Ascending aorta (tissue), 2 donors: ENCODE data around the gene APBB3. TPM values are rescaled to one million over a fixed set of nuclear protein-coding genes. Genes with fewer than 3 reads are reported as not detected.

Experiments
- DNase-seq, 2 donors: peaks; one replicate each; pipeline ENCODE4 v3.0.0-alpha.2; 2019; ENCODE audit warnings: low spot score in 2 of 2
- H3K27ac ChIP-seq, 2 donors: fragments of 200-600 bp; sonication (generic); one replicate each; pipeline ENCODE4 v1.5.1; 2016 to 2017; ENCODE audit warnings: mild to moderate bottlenecking in 1 of 2
- H3K27me3 ChIP-seq: fragments of 200-600 bp; sonication (generic); one replicate; pipeline ENCODE4 v1.5.1; 2017
- H3K36me3 ChIP-seq, 2 donors: fragments of 200-600 bp; sonication (generic); one replicate each; pipeline ENCODE4 v1.5.1; 2016
- H3K4me1 ChIP-seq, 2 donors: fragments of 200-600 bp; sonication (generic); one replicate each; pipeline ENCODE4 v1.5.1; 2016 to 2017; ENCODE audit warnings: mild to moderate bottlenecking in 1 of 2
- H3K4me3 ChIP-seq, 2 donors: fragments of 200-600 bp; sonication (generic); one replicate each; pipeline ENCODE4 v1.5.1; 2016 to 2017; ENCODE audit warnings: mild to moderate bottlenecking in 1 of 2
- H3K9me3 ChIP-seq, 2 donors: fragments of 200-600 bp; sonication (generic); one replicate each; pipeline ENCODE4 v1.5.1; 2016
- CTCF ChIP-seq, 3 experiments: fragments of 200-600 bp in 2 of 3; fragments of 450-650 bp in 1 of 3; sonication (generic) in 2 of 3; IDR thresholded peaks; one replicate each; pipeline ENCODE4 v1.5.1; 2016 to 2019; ENCODE audit warnings: antibody characterized with exemption in 3 of 3, mild to moderate bottlenecking in 1 of 3, moderate library complexity in 1 of 3
- intact Hi-C: fragments of 100-400 bp; cut with DNase I; formaldehyde crosslinking; loops from one replicate; pipeline ENCODE4 v1.15.1; 2023
- total RNA-seq: library from RNA; depleted of rRNA; stranded (reverse); fragments of >200 nt; gene quantifications from one replicate; pipeline ENCODE4 v1.1.0, GENCODE V29; 2016

APBB3 gene
- total RNA-seq, 1 donor from 2014 or later = 47.3 TPM

DNA sequence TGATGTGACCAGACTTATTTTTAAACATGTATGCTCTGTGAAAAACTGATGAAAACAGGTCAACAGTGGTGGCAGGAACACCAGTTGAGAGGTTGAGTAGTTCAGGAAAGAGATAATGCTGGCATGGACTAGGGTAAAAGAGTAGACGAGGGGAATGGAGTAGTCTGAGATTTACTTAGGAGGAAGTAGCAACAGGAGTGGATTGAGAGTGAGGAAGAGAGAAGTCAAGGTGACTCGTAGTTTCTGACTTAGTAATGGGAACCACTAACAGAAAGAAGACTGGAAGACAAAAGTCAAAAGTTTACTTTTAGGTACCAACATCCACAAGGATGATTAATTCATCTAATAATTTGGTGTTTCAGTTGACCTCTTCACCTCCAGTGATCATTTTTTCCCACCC is 10.7 kb downstream of the APBB3 start:
- H3K9me3 ChIP-seq = no peaks in the 10 kb centered on the region
- peaks cover 17 to 20% of the 10 kb centered on the region in 2 donors for H3K36me3 ChIP-seq
- H3K27ac ChIP-seq = no peak overlapping the region
- peaks cover 10 to 28% of the 10 kb centered on the region in 2 donors for H3K4me1 ChIP-seq
- DNase-seq = no peak
- H3K27me3 ChIP-seq = no peaks in the 10 kb centered on the region
- no peak for TF ChIP-seq CTCF (IDR thresholded peaks at IDR 0.05)
- intact Hi-C loops = no loop called here
- H3K4me3 ChIP-seq = no peak overlapping the region

GRCh38 chr5:140551872-140552271 is 12.5 kb downstream of the APBB3 start:
- no peaks in the 10 kb centered on the region for H3K27me3 ChIP-seq
- H3K4me3 ChIP-seq = no peak overlapping the region
- peaks cover 16 to 30% of the 10 kb centered on the region in 2 donors for H3K4me1 ChIP-seq
- DNase-seq = no peak
- intact Hi-C loops = no loop called here
- peaks cover 17 to 20% of the 10 kb centered on the region in 2 donors for H3K36me3 ChIP-seq
- H3K9me3 ChIP-seq = no peaks in the 10 kb centered on the region
- no peak for TF ChIP-seq CTCF (IDR thresholded peaks at IDR 0.05)
- no peak overlapping the region for H3K27ac ChIP-seq

DNA sequence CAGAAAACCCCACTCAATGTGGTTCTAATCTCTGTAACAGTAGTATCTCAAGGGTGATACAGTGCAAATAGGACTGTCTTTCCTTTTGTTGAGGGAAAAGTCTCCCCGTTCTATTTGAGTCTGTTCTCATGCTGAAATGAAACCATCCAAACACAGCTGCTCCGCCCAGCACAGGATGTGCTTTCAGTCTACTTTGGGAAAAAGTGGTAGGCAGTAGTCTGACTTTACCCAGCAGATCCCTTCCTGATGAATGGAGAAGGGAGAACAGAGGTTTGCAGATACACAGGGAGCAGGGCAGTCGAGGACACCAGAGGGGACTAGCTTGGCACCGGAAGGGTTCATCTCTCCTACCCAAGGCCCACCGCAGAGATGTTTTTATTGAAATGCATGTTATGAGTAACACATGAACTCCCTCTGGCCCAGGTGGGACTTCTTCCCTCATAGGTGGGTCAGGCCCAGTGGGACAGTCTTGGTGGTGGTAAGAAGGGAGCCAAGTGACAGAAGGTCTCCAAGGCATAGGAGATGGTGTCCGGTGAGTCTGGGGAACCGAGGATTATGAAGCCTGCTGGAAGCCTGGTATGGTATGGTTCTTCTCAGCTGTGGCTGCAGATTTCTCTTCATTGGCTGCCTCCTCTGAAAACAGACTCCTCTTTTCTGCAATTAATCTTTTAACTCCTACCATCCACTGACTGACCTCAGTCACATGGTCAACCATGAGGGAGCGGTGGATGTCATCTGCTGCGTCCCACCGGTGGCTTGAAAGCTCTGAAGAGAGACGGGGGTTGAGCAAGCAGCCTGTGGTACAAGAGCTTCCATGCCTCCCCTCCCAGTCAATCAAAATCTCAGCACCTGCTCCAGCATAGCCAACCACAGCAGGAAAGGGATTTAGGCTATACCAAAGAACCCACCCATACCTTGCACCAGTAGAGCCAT is 14.0 kb downstream of the APBB3 start:
- TF ChIP-seq CTCF (IDR thresholded peaks at IDR 0.05) = no peak
- H3K4me3 ChIP-seq = no peak overlapping the region
- peak overlapping the region; percentile 95 to 97 for H3K27ac ChIP-seq
- intact Hi-C loops = no loop called here
- H3K27me3 ChIP-seq = no peaks in the 10 kb centered on the region
- H3K36me3 ChIP-seq = peaks cover 17 to 20% of the 10 kb centered on the region in 2 donors
- DNase-seq = no peak
- H3K4me1 ChIP-seq = peaks cover 19 to 23% of the 10 kb centered on the region in 2 donors
- no peaks in the 10 kb centered on the region for H3K9me3 ChIP-seq

DNA sequence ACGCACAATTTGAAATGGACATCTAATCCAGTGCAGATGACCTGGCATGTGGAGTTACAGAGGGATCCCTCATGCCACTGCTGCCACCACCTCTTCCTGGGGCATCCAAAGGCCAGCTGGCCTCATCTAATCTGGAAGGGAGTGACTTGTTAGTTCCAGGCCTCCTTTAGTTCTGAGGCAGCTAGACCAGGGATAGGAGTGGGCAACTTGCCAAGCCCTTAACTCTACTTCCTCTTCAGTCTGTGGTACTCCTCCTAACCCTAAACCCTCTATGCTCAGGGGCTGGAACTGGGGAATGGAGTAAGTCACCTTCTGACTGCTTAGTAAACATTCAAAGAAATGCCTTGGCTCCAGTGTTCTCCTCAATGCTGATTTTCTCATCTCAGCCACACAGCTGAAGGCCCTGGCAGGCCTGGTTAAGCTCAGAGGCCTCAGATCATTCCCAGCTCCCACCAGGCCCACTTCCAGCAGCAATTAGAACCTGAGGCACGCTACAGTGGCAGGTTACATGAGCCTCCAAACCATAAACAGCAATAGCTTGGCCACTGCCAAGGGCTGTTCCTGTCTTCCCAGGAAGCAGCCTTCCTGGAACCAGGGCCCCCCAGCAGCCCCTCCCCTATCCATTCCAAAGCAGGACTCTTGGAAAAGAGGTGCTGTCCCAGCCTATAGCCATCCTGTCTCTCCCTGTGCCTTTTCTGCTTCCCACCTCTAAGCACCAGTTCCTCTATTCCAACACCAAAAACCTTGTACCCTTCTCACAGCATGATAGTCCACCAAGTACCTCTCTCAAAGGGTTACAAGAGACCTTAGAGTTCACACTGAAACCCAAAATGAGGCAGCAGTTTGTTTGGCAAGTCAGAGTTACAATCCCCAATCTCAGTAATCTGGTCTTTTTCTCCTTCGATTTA is 14.9 kb downstream of the APBB3 start:
- Histone ChIP-seq H3K27me3 (no peaks in the 10 kb centered on the region), H3K36me3 (peaks cover 22 to 24% of the 10 kb centered on the region in 2 donors), H3K4me3 (no peak overlapping the region), H3K9me3 (no peaks in the 10 kb centered on the region), H3K4me1 (peaks cover 19 to 22% of the 10 kb centered on the region in 2 donors), H3K27ac (peak overlapping the region; percentile 95 to 97)
- peak in 1 of 2 donors; percentile 77 for DNase-seq
- TF ChIP-seq CTCF (IDR thresholded peaks at IDR 0.05) = no peak
- intact Hi-C loops = loop anchor here (5.0 kb wide), 1 partner anchor 153 kb away; the partner anchor contains the start of gene ZMAT2

- peaks cover 19 to 22% of the 10 kb centered on the region in 2 donors for H3K4me1 ChIP-seq
- TF ChIP-seq CTCF (IDR thresholded peaks at IDR 0.05) = no peak
- H3K36me3 ChIP-seq = peaks cover 28 to 29% of the 10 kb centered on the region in 2 donors
- H3K27ac ChIP-seq = peak overlapping the region; percentile 95 to 97
- H3K4me3 ChIP-seq = peak overlapping the region in 1 of 2 donors; percentile 69
- H3K27me3 ChIP-seq = no peaks in the 10 kb centered on the region
- no peak for DNase-seq
- no peaks in the 10 kb centered on the region for H3K9me3 ChIP-seq
- intact Hi-C loops = loop anchor here (1.0 to 5.0 kb wide), 2 partner anchors 16 to 154 kb away; partner anchors contain the start of genes APBB3, SLC35A4 and ZMAT2
Observed at GRCh38 chr5:140548791-140549190, 15.6 kb downstream of the APBB3 start.
